ENCODE data around the gene FAHD1. TPM values are rescaled to one million over a fixed set of nuclear protein-coding genes. Genes with fewer than 3 reads are reported as not detected.
A peak's percentile ranks its signal among the peaks of the same experiment; 100 is the strongest.

The FAHD1 gene
- total and polyA plus RNA-seq, 9 of the 15 experiments (the other 6 are each of a cell fraction or from before 2014, with no cell fraction given), result 2.2 to 20.9 (median 10.7) TPM

DNA sequence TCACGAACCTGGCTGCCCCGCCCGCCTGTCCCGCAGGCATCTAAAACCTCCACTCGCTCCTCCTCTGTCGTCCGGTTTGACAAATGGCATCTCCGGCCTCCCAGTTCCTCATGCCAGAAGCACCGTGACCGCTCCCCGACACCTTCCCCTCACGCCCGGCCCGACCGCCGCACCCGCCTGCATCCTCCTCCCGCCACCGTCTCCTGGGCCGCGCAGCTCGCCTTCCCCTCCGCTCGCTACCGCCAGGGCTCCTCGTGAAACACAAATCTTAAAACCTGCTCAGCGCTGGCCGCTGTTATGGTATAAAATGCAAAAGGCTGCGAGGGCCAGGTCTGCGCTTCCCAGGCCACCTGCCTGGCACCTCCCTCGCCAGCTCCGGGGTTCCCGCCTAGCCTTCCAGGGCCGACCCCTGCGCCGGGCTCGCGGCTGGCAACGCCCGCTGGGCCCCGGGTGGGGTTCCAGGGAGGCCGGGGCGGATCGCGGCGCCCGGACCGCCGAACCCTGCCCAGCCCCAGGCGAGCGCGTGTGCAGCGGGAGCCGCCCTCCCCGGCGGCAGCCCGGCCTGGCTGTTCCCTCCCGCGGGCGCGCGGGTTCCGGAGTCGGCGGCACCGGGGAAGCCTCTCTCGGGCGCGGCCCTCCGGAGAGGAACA, 45.1 kb upstream of the FAHD1 start (continued):
- TF ChIP-seq U2AF1 (optimal IDR thresholded peaks at IDR 0.05; ENCODE audit: low read depth, low read length) (no peak), STAG1 (CRISPR knock-in tag; IDR thresholded peaks at IDR 0.05; ENCODE audit: borderline replicate concordance) (no peak), ZBTB1 (CRISPR knock-in tag; IDR thresholded peaks at IDR 0.05; ENCODE audit: borderline replicate concordance, low read depth) (no peak), IRF2 (CRISPR knock-in tag; IDR thresholded peaks at IDR 0.05) (no peak), KAT7 (CRISPR knock-in tag; IDR thresholded peaks at IDR 0.05; ENCODE audit: borderline replicate concordance) (peak; percentile 67; the same call in 1 of the 2 replicates), BDP1 (IDR thresholded peaks at IDR 0.05; ENCODE audit: insufficient read depth, insufficient read length) (no peak), PYGO2 (tag; IDR thresholded peaks at IDR 0.05) (no peak), TEAD1 (CRISPR knock-in tag; IDR thresholded peaks at IDR 0.05) (no peak), PTRF (tag; IDR thresholded peaks at IDR 0.05) (no peak), HMG20B (CRISPR knock-in tag; IDR thresholded peaks at IDR 0.05) (no peak), SNRNP70 (optimal IDR thresholded peaks at IDR 0.05; ENCODE audit: low read depth, low read length) (no peak), MTA1 (IDR thresholded peaks at IDR 0.05; ENCODE audit: borderline replicate concordance) (no peak), MTA2 (IDR thresholded peaks at IDR 0.05; ENCODE audit: low read depth) (no peak)
- TF ChIP-seq, protein P1, sequence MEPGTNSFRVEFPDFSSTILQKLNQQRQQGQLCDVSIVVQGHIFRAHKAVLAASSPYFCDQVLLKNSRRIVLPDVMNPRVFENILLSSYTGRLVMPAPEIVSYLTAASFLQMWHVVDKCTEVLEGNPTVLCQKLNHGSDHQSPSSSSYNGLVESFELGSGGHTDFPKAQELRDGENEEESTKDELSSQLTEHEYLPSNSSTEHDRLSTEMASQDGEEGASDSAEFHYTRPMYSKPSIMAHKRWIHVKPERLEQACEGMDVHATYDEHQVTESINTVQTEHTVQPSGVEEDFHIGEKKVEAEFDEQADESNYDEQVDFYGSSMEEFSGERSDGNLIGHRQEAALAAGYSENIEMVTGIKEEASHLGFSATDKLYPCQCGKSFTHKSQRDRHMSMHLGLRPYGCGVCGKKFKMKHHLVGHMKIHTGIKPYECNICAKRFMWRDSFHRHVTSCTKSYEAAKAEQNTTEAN (CRISPR knock-in tag; IDR thresholded peaks at IDR 0.05), result no peak
- TF ChIP-seq, protein P2, sequence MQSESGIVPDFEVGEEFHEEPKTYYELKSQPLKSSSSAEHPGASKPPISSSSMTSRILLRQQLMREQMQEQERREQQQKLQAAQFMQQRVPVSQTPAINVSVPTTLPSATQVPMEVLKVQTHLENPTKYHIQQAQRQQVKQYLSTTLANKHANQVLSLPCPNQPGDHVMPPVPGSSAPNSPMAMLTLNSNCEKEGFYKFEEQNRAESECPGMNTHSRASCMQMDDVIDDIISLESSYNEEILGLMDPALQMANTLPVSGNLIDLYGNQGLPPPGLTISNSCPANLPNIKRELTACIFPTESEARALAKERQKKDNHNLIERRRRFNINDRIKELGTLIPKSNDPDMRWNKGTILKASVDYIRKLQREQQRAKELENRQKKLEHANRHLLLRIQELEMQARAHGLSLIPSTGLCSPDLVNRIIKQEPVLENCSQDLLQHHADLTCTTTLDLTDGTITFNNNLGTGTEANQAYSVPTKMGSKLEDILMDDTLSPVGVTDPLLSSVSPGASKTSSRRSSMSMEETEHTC (IDR thresholded peaks at IDR 0.05), result no peak
- TF ChIP-seq, protein P3, sequence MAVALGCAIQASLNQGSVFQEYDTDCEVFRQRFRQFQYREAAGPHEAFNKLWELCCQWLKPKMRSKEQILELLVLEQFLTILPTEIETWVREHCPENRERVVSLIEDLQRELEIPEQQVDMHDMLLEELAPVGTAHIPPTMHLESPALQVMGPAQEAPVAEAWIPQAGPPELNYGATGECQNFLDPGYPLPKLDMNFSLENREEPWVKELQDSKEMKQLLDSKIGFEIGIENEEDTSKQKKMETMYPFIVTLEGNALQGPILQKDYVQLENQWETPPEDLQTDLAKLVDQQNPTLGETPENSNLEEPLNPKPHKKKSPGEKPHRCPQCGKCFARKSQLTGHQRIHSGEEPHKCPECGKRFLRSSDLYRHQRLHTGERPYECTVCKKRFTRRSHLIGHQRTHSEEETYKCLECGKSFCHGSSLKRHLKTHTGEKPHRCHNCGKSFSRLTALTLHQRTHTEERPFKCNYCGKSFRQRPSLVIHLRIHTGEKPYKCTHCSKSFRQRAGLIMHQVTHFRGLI (CRISPR knock-in tag; IDR thresholded peaks at IDR 0.05), result no peak

All from K562 (cell line).